Motor neuron (in vitro differentiated cells): ENCODE results near the gene CHRNA5. TPM values are rescaled to one million over a fixed set of nuclear protein-coding genes. Genes with fewer than 3 reads are reported as not detected.
A peak's percentile ranks its signal among the peaks of the same experiment; 100 is the strongest.

Source experiments
- ATAC-seq, 8 experiments: fragments of 200-7000 bp; cut with Tn5 transposase; replicated peaks in 6 of 8; 2 replicates each; pipeline ENCODE4 v1.8.0; 2021; ENCODE audit warnings: mild to moderate bottlenecking in 8 of 8, moderate library complexity in 8 of 8
- H3K27ac ChIP-seq, 2 donors: fragments of 250-450 bp; sonication (Bioruptor Pico); 2 replicates each; pipeline ENCODE4 v1.9.0; 2021; ENCODE audit warnings: antibody characterized with exemption in 2 of 2, mild to moderate bottlenecking in 2 of 2, moderate library complexity in 1 of 2
- H3K4me1 ChIP-seq, 2 donors: fragments of 250-450 bp; sonication (Bioruptor Pico); replicated peaks in 1 of 2; 2 replicates each; pipeline ENCODE4 v1.6.1; 2021; ENCODE audit warnings: antibody characterized with exemption in 2 of 2, mild to moderate bottlenecking in 2 of 2, moderate library complexity in 1 of 2
- H3K4me3 ChIP-seq, 5 donors: fragments of 250-450 bp; sonication (Bioruptor Pico); 2 replicates each; pipeline ENCODE4 v1.9.0; 2021; ENCODE audit warnings: antibody characterized with exemption in 5 of 5, mild to moderate bottlenecking in 5 of 5, moderate library complexity in 4 of 5
- WGBS, 10 experiments: fragments of 450-650 bp; shearing (Covaris generic); methylation state at CpG; one replicate each; pipeline ENCODE4 v1.0.0; 2022; 5-methylcytosine and 5-hydroxymethylcytosine counted together
- in situ Hi-C, 9 experiments: fragments of 400-800 bp; cut with MboI; loops; one replicate each; pipeline ENCODE4 v1.15.0; 2021; ENCODE audit warnings: low sequenced_read_pairs in 9 of 9, low pct_unique_long_range_greater_than_20kb in 2 of 9; ENCODE audit not compliant: unreplicated experiment in 9 of 9
- total RNA-seq, 8 experiments: library from RNA; unstranded; fragments of 300-600 nt; gene quantifications; 2 replicates each; pipeline versions ENCODE4 v1.2.3 to v1.2.4, GENCODE V29; 2022

CHRNA5 gene
- total RNA-seq, 8 experiments from 2014 or later = 0.81 to 7.6 (median 4.0) TPM

DNA sequence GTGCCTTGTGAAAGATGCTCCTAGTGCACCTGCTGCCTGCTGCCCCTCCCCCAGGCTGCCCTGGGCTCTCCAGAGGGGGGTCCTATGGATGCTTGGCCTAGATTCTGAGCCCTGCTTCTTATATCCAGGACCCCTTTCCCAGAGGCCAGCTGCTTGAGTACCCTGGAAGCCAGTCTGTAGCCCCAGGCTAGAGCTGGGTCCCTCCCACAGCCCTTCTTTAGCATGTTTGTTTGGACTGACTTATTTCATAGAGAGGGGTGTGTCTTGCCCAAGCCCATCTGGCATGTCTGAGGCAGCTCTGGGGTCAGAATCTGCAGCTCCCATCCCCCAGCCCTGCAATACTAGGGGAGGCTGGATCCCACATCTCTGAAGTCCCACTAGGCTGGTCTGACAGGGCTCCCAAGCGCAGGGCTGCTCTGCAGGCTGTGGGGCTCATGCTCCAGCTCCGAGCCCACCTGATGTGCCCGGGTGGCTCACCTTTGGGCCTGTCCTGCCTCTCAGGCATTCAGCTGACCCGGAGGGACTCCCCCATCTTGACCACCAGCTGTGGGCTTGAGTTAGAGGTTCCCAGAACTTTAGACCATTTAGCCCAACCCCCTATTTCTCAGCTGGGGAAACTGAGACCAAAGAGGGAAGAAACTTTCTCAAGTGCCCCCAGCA is 72.6 kb downstream of the CHRNA5 start:
- Histone ChIP-seq H3K4me1 (peaks cover 28 to 33% of the 10 kb centered on the region in 2 donors), H3K4me3 (no peak overlapping the region), H3K27ac (peak overlapping the region in 1 of 2 donors; percentile 48)
- in situ Hi-C loops = loop anchor here in 2 of 9 experiments (10.0 to 25.0 kb wide), 2 partner anchors 67 to 549 kb away; no protein-coding TSS in a partner anchor
- WGBS, 10 experiments = 0 to 40% methylated on average over 1 of the region's 4 CpGs; no CpG with 5 or more reads in 8 of the 10 experiments
- peak in 7 of 8 experiments; percentile 22 to 87 (median 33) for ATAC-seq

DNA sequence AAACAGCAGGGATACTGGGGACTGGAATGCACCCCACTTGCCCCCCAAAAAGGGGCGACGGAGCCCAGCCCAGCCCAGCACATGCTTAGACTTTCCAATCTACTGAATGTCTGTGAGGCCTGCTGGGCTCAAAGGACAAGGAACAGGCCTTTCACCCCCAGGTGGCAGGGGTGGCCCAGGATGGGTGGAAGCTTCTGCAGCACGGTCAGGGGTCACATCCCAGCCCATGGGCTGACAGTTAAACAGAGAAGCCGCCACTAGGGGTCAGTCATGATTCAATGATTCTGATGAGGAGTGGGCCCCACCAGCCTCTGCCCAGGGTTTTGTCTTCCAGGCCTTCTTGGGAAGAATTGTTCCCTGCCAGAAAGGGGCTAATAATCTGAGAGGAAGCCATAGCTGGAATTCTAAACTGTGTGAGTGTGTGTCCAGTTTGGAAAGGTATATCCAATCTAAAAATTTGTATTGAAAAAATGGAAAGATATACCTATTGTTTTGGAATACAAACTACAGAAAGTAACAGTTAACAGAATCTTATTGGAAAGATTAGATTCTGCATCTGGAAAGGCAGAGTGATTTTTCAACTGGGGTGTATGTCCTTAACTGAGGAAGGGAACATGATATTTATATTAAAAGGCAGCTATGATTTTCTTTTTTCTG is 73.5 kb downstream of the CHRNA5 start:
- Histone ChIP-seq H3K4me1 (peaks cover 28 to 33% of the 10 kb centered on the region in 2 donors), H3K27ac (no peak overlapping the region), H3K4me3 (no peak overlapping the region)
- in situ Hi-C loops = loop anchor here in 2 of 9 experiments (10.0 to 25.0 kb wide), 2 partner anchors 66 to 549 kb away; no protein-coding TSS in a partner anchor
- 0% methylated on average over 1 of the region's 4 CpGs; no CpG with 5 or more reads in 6 of the 10 experiments for WGBS, 10 experiments
- peak; percentile 24 to 77 (median 52) for ATAC-seq

DNA sequence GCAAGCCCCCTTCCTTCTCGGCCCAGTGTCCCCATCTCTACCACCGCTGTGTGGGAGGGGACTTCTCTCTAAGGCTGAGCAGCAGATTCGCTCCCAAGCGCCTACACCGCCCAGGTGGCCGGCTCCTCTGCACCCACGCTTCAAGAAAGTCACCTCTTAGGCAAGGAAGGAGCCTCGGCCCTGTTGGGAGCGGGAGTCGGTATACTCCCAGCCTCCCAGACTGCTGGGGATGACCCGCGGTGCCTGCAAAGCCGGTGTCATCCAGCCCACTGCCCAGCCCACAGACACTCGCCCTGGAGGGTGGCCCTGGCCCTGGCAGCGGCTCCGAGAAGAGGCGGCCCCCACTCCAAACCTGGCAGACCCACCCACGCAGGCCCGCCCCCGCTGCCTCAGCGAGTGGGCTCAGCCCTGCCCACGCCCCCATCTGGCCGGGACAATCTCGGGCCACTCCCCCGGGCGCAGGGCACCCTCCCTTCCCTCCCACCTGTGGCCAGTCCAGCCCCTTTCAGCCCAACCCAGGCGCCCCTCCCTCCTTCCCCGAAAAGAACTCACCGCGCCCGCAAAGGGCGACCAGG is 75.3 kb downstream of the CHRNA5 start:
- peak; percentile 18 to 60 (median 54) for ATAC-seq
- Histone ChIP-seq H3K27ac (no peak overlapping the region), H3K4me3 (peak overlapping the region; percentile 41 to 56 (median 48)), H3K4me1 (peaks cover 21 to 26% of the 10 kb centered on the region in 2 donors)
- WGBS, 10 experiments = 59 to 60% methylated on average over 2 to 3 of the region's 32 CpGs; no CpG with 5 or more reads in 8 of the 10 experiments
- in situ Hi-C loops = loop anchor here in 1 of 9 experiments (25.0 kb wide), 1 partner anchor 547 kb away; no protein-coding TSS in a partner anchor

DNA sequence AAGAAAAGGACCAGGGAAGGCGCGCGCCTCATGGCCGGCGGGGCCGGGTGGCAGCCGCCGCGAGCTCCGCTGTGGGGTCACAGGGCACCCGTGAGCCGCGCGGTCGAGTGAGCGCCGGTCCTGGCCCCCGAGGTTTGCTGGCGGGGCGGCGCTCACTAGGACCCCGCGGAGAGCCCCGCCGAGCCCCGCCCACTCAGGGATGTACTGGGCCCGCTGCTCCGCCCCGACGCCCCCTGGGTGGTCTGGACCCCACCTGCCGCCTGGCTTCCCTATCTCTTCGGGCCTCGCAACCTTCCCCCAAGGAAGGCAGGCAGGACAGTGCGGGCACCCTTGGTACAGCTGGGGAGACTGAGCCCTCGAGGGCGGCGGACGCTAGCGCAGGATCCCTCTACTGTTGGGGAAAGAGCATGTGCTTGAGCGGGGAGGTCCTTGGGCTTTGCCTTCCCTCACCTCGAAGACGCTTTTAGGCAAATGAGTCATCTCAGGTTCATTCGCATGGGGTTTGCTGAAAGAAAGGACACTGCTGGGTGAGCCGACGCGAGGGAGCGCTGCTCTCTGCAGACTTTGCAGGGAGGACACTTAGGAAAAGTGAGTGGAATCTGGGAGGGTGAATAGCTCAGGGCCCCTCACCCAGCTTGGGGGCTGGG is 75.9 kb downstream of the CHRNA5 start, which contains the start of gene CHRNB4:
Gene CHRNB4 (minus strand): TSS at position 109 of the 647 bp plus-strand sequence. CDS start 77 bp downstream, at position 32.
- Histone ChIP-seq H3K4me3 (peak within 1 kb of the TSS; percentile 41 to 56 (median 48)), H3K4me1 (peaks cover 21 to 26% of the 10 kb centered on the region in 2 donors), H3K27ac (peak within 1 kb of the TSS in 1 of 2 donors; percentile 32)
- in situ Hi-C loops = loop anchor here in 1 of 9 experiments (25.0 kb wide), 1 partner anchor 546 kb away; no protein-coding TSS in a partner anchor
- peak; percentile 18 to 89 (median 88) for ATAC-seq
- WGBS, 10 experiments = 2 to 17% methylated on average over 1 to 10 of the region's 47 CpGs; no CpG with 5 or more reads in 8 of the 10 experiments

DNA sequence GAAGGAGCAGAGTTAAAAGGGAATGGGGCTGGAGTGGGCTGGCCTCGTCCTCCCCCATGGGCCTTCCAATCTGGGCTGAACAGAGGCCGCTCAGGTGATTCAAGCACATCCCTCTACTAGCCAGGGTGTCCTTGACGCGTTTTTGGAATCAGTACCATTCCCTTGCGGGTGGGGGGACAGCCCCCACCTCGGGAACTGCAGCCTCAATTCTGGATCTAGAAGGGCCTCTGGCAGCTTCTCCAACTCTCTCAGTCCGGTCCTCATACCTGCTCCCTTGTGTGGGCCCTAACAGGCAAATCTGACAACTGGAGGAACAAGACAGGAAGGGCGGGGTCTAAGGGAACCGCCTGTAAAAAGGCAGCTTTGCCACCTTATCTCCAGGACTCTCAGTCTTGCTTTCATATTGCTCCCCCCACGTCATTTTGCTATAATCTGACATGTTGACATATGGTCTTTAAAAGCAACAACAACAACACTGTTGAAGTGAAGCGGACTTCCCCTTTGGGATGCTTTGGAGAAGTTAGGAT is 76.5 kb downstream of the CHRNA5 start:
- peaks cover 21 to 26% of the 10 kb centered on the region in 2 donors for H3K4me1 ChIP-seq
- H3K4me3 ChIP-seq = peak overlapping the region in 3 of 5 donors; percentile 47 to 56 (median 48)
- no peak for ATAC-seq
- in situ Hi-C loops = loop anchor here in 1 of 9 experiments (25.0 kb wide), 1 partner anchor 545 kb away; no protein-coding TSS in a partner anchor
- WGBS, 10 experiments = 20 to 100% (median 75%) methylated on average over 1 to 8 of the region's 11 CpGs; no CpG with 5 or more reads in 1 of the 10 experiments
- no peak overlapping the region for H3K27ac ChIP-seq

GRCh38 chr15:78642331-78642730 is 77.0 kb downstream of the CHRNA5 start:
- Histone ChIP-seq H3K27ac (no peak overlapping the region), H3K4me3 (no peak overlapping the region), H3K4me1 (peaks cover 21 to 25% of the 10 kb centered on the region in 2 donors)
- no peak for ATAC-seq
- in situ Hi-C loops = loop anchor here in 1 of 9 experiments (25.0 kb wide), 1 partner anchor 545 kb away; no protein-coding TSS in a partner anchor
- WGBS, 10 experiments = 60 to 100% (median 89%) methylated on average over 1 to 5 of the region's 5 CpGs; no CpG with 5 or more reads in 1 of the 10 experiments

Other genes with a start within 250 kb of the CHRNA5 start
- 1,000 to 10,000 TPM in 1 of 8 experiments, 100 to 1,000 TPM in 5, 1 to 10 TPM in 1, not detected in 1; 7.7 to 1,434 (median 472) TPM for gene CRABP1, start 225.2 kb upstream of the CHRNA5 start, total RNA-seq
- 10 to 100 TPM; 27.1 to 74.6 (median 33.3) TPM for gene IREB2, start 127.3 kb upstream of the CHRNA5 start, total RNA-seq
- gene HYKK, start 57.9 kb upstream of the CHRNA5 start, total RNA-seq = 1 to 10 TPM in 6 of 8 experiments, under 1 TPM in 2; 0.43 to 5.8 (median 3.6) TPM
- gene PSMA4, start 25.1 kb upstream of the CHRNA5 start, total RNA-seq = 100 to 1,000 TPM; 181 to 384 (median 262) TPM
- gene CHRNA3, start 55.5 kb downstream of the CHRNA5 start, total RNA-seq = 10 to 100 TPM in 4 of 8 experiments, 1 to 10 TPM in 3, under 1 TPM in 1; 0.20 to 57.4 (median 11.1) TPM
- gene CHRNB4, start 75.7 kb downstream of the CHRNA5 start, total RNA-seq = 1 to 10 TPM in 6 of 8 experiments, under 1 TPM in 2; 0.31 to 8.7 (median 3.4) TPM
- 1 to 10 TPM; 2.1 to 9.6 (median 4.3) TPM for gene ADAMTS7, start 245.9 kb downstream of the CHRNA5 start, total RNA-seq